ENCODE results near the gene SAMD13.

DNA sequence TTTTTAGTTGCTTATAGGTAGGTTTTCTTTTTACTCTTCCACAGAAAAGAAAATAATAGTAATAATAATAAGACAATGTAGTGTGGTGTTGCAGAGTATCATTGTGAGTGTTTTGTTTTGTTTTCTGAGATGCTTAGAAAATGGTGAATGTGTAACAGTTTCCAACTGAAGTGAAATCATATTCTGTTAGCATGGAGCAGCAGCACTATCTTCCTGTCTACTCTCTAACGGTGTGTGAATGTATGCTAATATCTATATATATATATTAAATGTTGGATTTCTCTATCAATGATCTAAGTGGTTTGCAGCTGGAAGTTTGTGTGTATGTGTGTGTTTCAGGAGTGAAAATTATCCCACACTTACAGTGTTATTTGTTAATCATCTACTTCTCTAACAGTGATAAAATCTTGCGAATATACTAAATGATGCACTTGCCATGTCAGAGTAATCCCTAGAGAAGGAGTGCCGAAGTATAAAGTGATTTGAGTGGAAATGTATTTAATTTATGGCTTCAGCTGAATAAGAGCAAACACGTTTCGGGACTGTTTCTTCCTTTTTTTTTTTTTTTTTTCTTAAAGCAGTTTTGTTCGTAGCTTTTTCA is 377 bp downstream of the SAMD13 start:
- TF ChIP-seq, protein P1, sequence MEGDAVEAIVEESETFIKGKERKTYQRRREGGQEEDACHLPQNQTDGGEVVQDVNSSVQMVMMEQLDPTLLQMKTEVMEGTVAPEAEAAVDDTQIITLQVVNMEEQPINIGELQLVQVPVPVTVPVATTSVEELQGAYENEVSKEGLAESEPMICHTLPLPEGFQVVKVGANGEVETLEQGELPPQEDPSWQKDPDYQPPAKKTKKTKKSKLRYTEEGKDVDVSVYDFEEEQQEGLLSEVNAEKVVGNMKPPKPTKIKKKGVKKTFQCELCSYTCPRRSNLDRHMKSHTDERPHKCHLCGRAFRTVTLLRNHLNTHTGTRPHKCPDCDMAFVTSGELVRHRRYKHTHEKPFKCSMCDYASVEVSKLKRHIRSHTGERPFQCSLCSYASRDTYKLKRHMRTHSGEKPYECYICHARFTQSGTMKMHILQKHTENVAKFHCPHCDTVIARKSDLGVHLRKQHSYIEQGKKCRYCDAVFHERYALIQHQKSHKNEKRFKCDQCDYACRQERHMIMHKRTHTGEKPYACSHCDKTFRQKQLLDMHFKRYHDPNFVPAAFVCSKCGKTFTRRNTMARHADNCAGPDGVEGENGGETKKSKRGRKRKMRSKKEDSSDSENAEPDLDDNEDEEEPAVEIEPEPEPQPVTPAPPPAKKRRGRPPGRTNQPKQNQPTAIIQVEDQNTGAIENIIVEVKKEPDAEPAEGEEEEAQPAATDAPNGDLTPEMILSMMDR (IDR thresholded peaks at IDR 0.05), result no peak
- no peak for TF ChIP-seq REST (IDR thresholded peaks at IDR 0.05; ENCODE audit: insufficient read depth in 1 of 2, low read depth in 2 of 2, low read length in 1 of 2)

Data from Panc1 (cell line).